Natural killer cell (primary cell): ENCODE data around the gene MOV10L1. TPM values are rescaled to one million over a fixed set of nuclear protein-coding genes. Genes with fewer than 3 reads are reported as not detected.
A peak's percentile ranks its signal among the peaks of the same experiment; 100 is the strongest.
"Not testable (repeated sequence)": the region's sequence is repeated elsewhere in the genome, so short reads cannot be mapped to it uniquely, and the experiment has no call there.

ENCODE experiments used
- ATAC-seq, 3 donors: fragments of 150-1000 bp in 2 of 3; fragments of 200-7000 bp in 1 of 3; cut with Tn5 transposase; 1 replicate in 1 of 3; 2 replicates in 2 of 3; pipeline ENCODE4 v1.10.0; 2021; ENCODE audit warnings: mild to moderate bottlenecking in 2 of 3, moderate library complexity in 2 of 3
- DNase-seq, 2 donors: peaks; one replicate each; pipeline versions ENCODE4 v3.0.0 to v3.0.0-alpha.2; 2013 to 2021; ENCODE audit warnings: mixed read lengths in 1 of 2
- H3K27ac ChIP-seq: one replicate; pipeline ENCODE4 v1.5.1; 2013; ENCODE audit warnings: mild to moderate bottlenecking, low read length
- H3K27me3 ChIP-seq: one replicate; pipeline ENCODE4 v1.6.1; 2013; ENCODE audit warnings: low read length; ENCODE audit not compliant: control insufficient read depth, insufficient read depth
- H3K36me3 ChIP-seq: one replicate; pipeline ENCODE4 v1.6.1; 2013; ENCODE audit warnings: low read length; ENCODE audit not compliant: control insufficient read depth, insufficient read depth
- H3K4me1 ChIP-seq: one replicate; pipeline ENCODE4 v1.6.1; 2013; ENCODE audit warnings: low read length; ENCODE audit not compliant: control insufficient read depth, insufficient read depth
- H3K4me3 ChIP-seq: one replicate; pipeline ENCODE4 v1.5.1; 2013; ENCODE audit warnings: low read length
- H3K9me3 ChIP-seq: one replicate; pipeline ENCODE4 v1.6.1; 2013; ENCODE audit warnings: low read length; ENCODE audit not compliant: control insufficient read depth, insufficient read depth
- H3K27ac Mint-ChIP-seq, 2 donors: one replicate each; pipeline ENCODE4 v1.8.0; 2022; ENCODE audit warnings: mild to moderate bottlenecking in 2 of 2, mixed read lengths in 2 of 2, moderate library complexity in 1 of 2
- H3K27me3 Mint-ChIP-seq, 2 donors: one replicate each; pipeline ENCODE4 v1.8.0; 2022; ENCODE audit warnings: low read depth in 2 of 2, mixed read lengths in 2 of 2
- H3K36me3 Mint-ChIP-seq: one replicate; pipeline ENCODE4 v1.8.0; 2022; ENCODE audit warnings: mixed read lengths
- H3K4me1 Mint-ChIP-seq, 2 donors: one replicate each; pipeline ENCODE4 v1.8.0; 2022; ENCODE audit warnings: mixed read lengths in 2 of 2
- H3K4me3 Mint-ChIP-seq: one replicate; pipeline ENCODE4 v1.8.0; 2022; ENCODE audit warnings: mild to moderate bottlenecking, moderate library complexity, mixed read lengths
- H3K9me3 Mint-ChIP-seq, 2 donors: one replicate each; pipeline ENCODE4 v1.8.0; 2022; ENCODE audit warnings: mixed read lengths in 2 of 2
- WGBS: methylation state at CpG from one replicate; pipeline ENCODE4 v1.1.7; 2013; ENCODE audit warnings: missing lambda C conversion rate; ENCODE audit not compliant: insufficient coverage; 5-methylcytosine and 5-hydroxymethylcytosine counted together
- intact Hi-C: fragments of 100-400 bp; cut with micrococcal nuclease; formaldehyde crosslinking; loops from one replicate; pipeline ENCODE4 v1.14.2; 2022
- total RNA-seq, 4 donors: library from RNA; stranded (reverse); fragments of 120-200 nt in 1 of 4; gene quantifications; one replicate each; pipeline versions ENCODE4 v1.2.3 to v1.2.4, GENCODE V29; 2013 to 2022
- TF ChIP-seq, protein P1 (sequence below): fragments of 200-600 bp; IDR thresholded peaks from one replicate; pipeline ENCODE4 v1.8.0; 2022; ENCODE audit warnings: antibody characterized with exemption

The MOV10L1 gene
- total RNA-seq, 3 donors from 2014 or later (not counting 1 experiment from before 2014, with no cell fraction given), result 1.0 to 1.7 TPM; not detected in 1

DNA sequence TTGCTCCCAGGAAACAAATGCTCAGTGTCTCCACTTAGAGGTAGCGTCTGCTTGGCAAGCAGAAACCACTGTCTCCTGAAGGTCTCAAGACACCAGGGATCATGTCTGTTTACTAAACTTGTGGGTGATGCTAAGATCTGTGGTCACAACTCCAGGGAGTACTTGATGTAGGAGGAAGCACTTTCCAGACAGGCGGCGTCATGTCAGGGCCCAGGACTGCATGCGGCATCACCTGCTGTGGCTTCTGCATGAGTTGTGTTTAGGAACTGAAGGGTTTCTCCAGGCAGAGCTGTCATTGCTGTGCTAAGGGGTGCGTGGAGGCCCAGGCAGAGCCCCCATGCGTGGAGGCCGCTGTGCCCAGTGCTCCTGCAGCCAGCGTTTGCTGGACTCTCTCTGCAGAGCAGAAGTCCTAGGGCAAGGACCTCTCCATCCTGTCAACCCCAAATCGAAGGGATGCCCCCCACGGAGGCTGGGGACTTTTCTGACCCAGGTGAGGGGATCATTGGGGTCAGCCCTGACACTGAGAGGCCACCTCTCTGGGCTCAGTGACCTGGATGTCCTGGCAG lies 72.7 kb downstream of the MOV10L1 start:
- Histone ChIP-seq H3K27me3 (no peaks in the 10 kb centered on the region), H3K36me3 (no peaks in the 10 kb centered on the region), H3K27ac (no peak overlapping the region), H3K4me3 (no peak overlapping the region), H3K9me3 (no peaks in the 10 kb centered on the region), H3K4me1 (no peaks in the 10 kb centered on the region)
- intact Hi-C loops, result no loop called here
- Mint-ChIP-seq H3K36me3 (no peaks in the 10 kb centered on the region), H3K27me3 (peaks cover 3 to 12% of the 10 kb centered on the region in 2 donors), H3K4me3 (no peak overlapping the region), H3K27ac (no peak overlapping the region), H3K9me3 (no peaks in the 10 kb centered on the region), H3K4me1 (no peaks in the 10 kb centered on the region)
- 80% methylated on average over 10 of the region's 10 CpGs for WGBS
- no peak for ATAC-seq
- DNase-seq, result no peak
- TF ChIP-seq, protein P1, sequence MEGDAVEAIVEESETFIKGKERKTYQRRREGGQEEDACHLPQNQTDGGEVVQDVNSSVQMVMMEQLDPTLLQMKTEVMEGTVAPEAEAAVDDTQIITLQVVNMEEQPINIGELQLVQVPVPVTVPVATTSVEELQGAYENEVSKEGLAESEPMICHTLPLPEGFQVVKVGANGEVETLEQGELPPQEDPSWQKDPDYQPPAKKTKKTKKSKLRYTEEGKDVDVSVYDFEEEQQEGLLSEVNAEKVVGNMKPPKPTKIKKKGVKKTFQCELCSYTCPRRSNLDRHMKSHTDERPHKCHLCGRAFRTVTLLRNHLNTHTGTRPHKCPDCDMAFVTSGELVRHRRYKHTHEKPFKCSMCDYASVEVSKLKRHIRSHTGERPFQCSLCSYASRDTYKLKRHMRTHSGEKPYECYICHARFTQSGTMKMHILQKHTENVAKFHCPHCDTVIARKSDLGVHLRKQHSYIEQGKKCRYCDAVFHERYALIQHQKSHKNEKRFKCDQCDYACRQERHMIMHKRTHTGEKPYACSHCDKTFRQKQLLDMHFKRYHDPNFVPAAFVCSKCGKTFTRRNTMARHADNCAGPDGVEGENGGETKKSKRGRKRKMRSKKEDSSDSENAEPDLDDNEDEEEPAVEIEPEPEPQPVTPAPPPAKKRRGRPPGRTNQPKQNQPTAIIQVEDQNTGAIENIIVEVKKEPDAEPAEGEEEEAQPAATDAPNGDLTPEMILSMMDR, result no peak

DNA sequence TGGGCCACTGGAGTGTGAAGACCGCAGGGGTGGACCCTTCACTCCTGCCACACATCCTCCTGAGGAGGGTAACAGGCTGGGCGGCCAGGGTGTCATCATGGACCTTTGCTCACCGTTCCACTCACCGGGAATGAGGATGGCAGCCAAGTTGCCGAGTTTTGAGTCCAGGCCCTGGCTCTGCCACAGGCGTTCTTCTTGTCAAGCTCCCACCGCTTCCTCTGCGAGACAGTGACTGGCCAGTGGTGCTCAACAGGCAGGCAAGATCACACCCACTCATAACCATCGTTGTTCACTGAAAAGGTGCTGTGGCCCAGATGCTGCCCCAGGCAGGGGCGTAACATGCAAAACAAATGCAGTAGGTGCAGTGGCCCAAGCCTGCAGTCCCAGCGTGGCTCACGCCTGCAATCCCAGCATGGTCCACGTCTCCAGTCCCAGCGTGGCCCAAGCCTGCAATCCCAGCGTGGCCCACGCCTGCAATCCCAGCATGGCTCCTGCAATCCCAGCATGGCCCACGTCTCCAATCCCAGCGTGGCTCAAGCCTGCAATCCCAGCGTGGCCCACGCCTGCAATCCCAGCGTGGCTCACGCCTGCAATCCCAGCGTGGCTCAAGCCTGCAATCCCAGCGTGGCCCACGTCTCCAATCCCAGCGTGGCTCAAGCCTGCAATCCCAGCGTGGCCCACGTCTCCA lies 75.8 kb downstream of the MOV10L1 start:
- H3K27me3 Mint-ChIP-seq, result peaks cover 18 to 27% of the 10 kb centered on the region in 2 donors
- H3K4me1 ChIP-seq, result no peaks in the 10 kb centered on the region
- no peak overlapping the region for H3K27ac Mint-ChIP-seq
- H3K4me1 Mint-ChIP-seq, result peaks cover 0 to 9% of the 10 kb centered on the region in 2 donors
- H3K9me3 ChIP-seq, result no peaks in the 10 kb centered on the region
- WGBS, result 93% methylated on average over 28 of the region's 28 CpGs
- TF ChIP-seq, protein P1, result no peak
- H3K27me3 ChIP-seq, result peaks cover 8% of the 10 kb centered on the region
- intact Hi-C loops, result no loop called here
- no peak overlapping the region for H3K4me3 Mint-ChIP-seq
- no peaks in the 10 kb centered on the region for H3K9me3 Mint-ChIP-seq
- no peak for ATAC-seq
- no peaks in the 10 kb centered on the region for H3K36me3 Mint-ChIP-seq
- DNase-seq, result no peak
- H3K27ac ChIP-seq, result no peak overlapping the region
- H3K36me3 ChIP-seq, result no peaks in the 10 kb centered on the region
- H3K4me3 ChIP-seq, result no peak overlapping the region

DNA sequence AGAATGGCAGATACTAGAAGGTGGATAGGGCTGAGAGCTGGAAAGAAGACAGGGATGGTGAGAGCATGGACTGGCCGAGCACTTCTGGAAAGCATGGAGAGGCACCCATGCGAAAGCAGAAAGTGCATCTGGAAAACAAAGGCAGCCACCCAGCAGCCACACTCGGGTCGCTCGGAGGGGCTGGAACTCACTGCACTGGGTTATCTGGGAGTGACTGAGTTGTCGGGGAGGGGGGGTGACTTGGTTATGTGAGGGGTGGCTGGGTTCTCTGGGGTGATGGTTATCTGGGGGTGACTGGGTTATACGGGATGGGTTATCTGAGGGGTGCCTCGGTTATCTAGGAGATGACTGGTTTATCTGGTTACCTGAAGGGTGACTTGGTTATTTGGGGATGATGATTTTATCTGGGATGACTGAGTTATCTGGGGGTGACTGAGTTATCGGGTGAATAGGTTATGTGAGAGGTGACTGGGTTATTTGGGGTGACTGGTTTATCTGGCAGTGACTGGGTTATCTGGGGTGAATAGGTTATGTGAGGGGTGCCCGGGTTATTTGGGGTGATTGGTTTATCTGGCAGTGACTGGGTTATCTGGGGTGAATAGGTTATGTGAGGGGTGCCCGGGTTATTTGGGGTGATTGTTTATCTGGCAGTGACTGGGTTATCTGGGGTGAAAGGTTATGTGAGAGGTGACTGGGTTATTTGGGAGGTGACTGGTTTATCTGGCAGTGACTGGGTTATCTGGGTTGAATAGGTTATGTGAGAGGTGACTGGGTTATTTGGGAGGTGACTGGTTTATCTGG lies 78.1 kb downstream of the MOV10L1 start:
- TF ChIP-seq, protein P1, result no peak
- H3K36me3 Mint-ChIP-seq, result no peaks in the 10 kb centered on the region

DNA sequence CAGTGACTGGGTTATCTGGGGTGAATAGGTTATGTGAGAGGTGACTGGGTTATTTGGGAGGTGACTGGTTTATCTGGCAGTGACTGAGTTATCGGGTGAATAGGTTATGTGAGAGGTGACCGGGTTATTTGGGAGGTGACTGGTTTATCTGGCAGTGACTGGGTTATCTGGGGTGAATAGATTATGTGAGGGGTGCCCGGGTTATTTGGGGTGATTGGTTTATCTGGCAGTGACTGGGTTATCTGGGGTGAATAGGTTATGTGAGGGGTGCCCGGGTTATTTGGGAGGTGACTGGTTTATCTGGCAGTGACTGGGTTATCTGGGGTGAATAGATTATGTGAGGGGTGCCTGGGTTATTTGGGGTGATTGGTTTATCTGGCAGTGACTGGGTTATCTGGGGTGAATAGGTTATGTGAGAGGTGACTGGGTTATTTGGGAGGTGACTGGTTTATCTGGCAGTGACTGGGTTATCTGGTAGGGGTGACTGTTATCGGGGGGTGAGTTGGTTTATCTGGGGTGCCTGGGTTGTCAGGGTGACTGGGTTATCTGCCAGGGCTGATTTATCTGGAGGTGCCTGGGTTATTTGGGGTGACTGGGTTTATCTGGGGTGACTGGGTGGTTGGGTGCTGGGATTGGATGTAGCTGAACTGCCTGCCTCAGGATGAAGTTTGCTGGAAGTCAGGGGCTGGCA lies 78.8 kb downstream of the MOV10L1 start:
- H3K36me3 ChIP-seq, intact Hi-C loops, H3K36me3 Mint-ChIP-seq, H3K9me3 Mint-ChIP-seq, H3K4me3 ChIP-seq, H3K9me3 ChIP-seq, ATAC-seq, H3K4me1 ChIP-seq, H3K27ac ChIP-seq, DNase-seq: not testable (repeated sequence)
- Mint-ChIP-seq H3K4me3 (peak overlapping the region; percentile 66), H3K27ac (peak overlapping the region in 1 of 2 donors; percentile 84), H3K4me1 (peaks cover 0 to 14% of the 10 kb centered on the region in 2 donors), H3K27me3 (peaks cover 25 to 33% of the 10 kb centered on the region in 2 donors)
- 87% methylated on average over 5 of the region's 5 CpGs for WGBS
- peaks cover 19% of the 10 kb centered on the region for H3K27me3 ChIP-seq

More for the DNA sequence above, 78.1 kb downstream of the MOV10L1 start:
- no peak overlapping the region for H3K27ac Mint-ChIP-seq
- peaks cover 0 to 14% of the 10 kb centered on the region in 2 donors for H3K4me1 Mint-ChIP-seq
- DNase-seq (no peak), ATAC-seq (no peak)
- Histone ChIP-seq H3K36me3 (no peaks in the 10 kb centered on the region), H3K27ac (no peak overlapping the region), H3K27me3 (peaks cover 19% of the 10 kb centered on the region), H3K4me3 (no peak overlapping the region), H3K9me3 (no peaks in the 10 kb centered on the region), H3K4me1 (no peaks in the 10 kb centered on the region)
- WGBS, result 80% methylated on average over 11 of the region's 11 CpGs
- H3K4me3 Mint-ChIP-seq, result no peak overlapping the region
- peaks cover 25 to 34% of the 10 kb centered on the region in 2 donors for H3K27me3 Mint-ChIP-seq
- no peaks in the 10 kb centered on the region for H3K9me3 Mint-ChIP-seq
- intact Hi-C loops, result no loop called here
